Mesodermal cell (in vitro differentiated cells): ENCODE data around the gene HMGN3. TPM values are rescaled to one million over a fixed set of nuclear protein-coding genes. Genes with fewer than 3 reads are reported as not detected.
A peak's percentile ranks its signal among the peaks of the same experiment; 100 is the strongest.
"Not testable (repeated sequence)": the region's sequence is repeated elsewhere in the genome, so short reads cannot be mapped to it uniquely, and the experiment has no call there.

Source experiments
- H3K27ac ChIP-seq: 2 replicates; pipeline ENCODE4 v1.7.0; 2013; ENCODE audit warnings: mild to moderate bottlenecking, low read depth, low read length, moderate library complexity; ENCODE audit not compliant: severe bottlenecking
- H3K36me3 ChIP-seq: 2 replicates; pipeline ENCODE4 v1.7.1; 2013; ENCODE audit warnings: mild to moderate bottlenecking, low read length, moderate library complexity; ENCODE audit not compliant: control insufficient read depth, insufficient read depth
- H3K4me1 ChIP-seq: one replicate; pipeline ENCODE4 v1.7.1; 2013; ENCODE audit warnings: mild to moderate bottlenecking, low read length; ENCODE audit not compliant: insufficient read depth, control insufficient read depth, poor library complexity, severe bottlenecking
- H3K4me3 ChIP-seq: 2 replicates; pipeline ENCODE4 v1.7.0; 2013; ENCODE audit warnings: low read length, control low read depth, mild to moderate bottlenecking; ENCODE audit not compliant: insufficient read depth, poor library complexity, severe bottlenecking; ENCODE audit errors: extremely low read depth
- H3K9me3 ChIP-seq: 2 replicates; pipeline ENCODE4 v1.7.1; 2013; ENCODE audit warnings: mild to moderate bottlenecking, low read length, moderate library complexity; ENCODE audit not compliant: control insufficient read depth
- WGBS, 2 experiments: methylation state at CpG; one replicate each; pipeline ENCODE4 v1.1.5; 2013; ENCODE audit warnings: missing lambda C conversion rate in 2 of 2; ENCODE audit not compliant: insufficient coverage in 2 of 2; 5-methylcytosine and 5-hydroxymethylcytosine counted together
- polyA plus RNA-seq, 2 experiments: library from polyadenylated mRNA; stranded (reverse); fragments of 50-300 nt; gene quantifications; one replicate each; pipeline ENCODE4 v1.2.3, GENCODE V29; 2013

Gene HMGN3
- polyA plus RNA-seq (2013, experiment 1 of 2) = 112 TPM
- polyA plus RNA-seq (2013, experiment 2 of 2) = 131 TPM

GRCh38 chr6:79234150-79235022 lies at the start of gene HMGN3:
HMGN3 (minus strand) TSS chr6:79234682.
- 0% methylated on average over 41 to 47 of the region's 51 CpGs for WGBS, 2 experiments
- no peaks in the 10 kb centered on the region for H3K36me3 ChIP-seq
- H3K4me3 ChIP-seq = peak within 1 kb of the TSS; percentile 87
- H3K4me1 ChIP-seq = peaks cover 3% of the 10 kb centered on the region
- H3K27ac ChIP-seq = peak within 1 kb of the TSS; percentile 86
- H3K9me3 ChIP-seq = no peaks in the 10 kb centered on the region

- no peak overlapping the region for H3K4me3 ChIP-seq
- no peaks in the 10 kb centered on the region for H3K36me3 ChIP-seq
- no CpG with 5 or more reads among the region's 1 CpG for WGBS, 2 experiments
- no peak overlapping the region for H3K27ac ChIP-seq
- H3K4me1 ChIP-seq = peaks cover 9% of the 10 kb centered on the region
- H3K9me3 ChIP-seq = no peaks in the 10 kb centered on the region
Measured at GRCh38 chr6:79280756-79281155, 46.3 kb upstream of the HMGN3 start.

- Histone ChIP-seq H3K4me1 (peaks cover 9% of the 10 kb centered on the region), H3K27ac (no peak overlapping the region), H3K9me3 (no peaks in the 10 kb centered on the region), H3K4me3 (no peak overlapping the region), H3K36me3 (no peaks in the 10 kb centered on the region)
Measured at GRCh38 chr6:79277109-79277508, 42.6 kb upstream of the HMGN3 start.

- peak overlapping the region; percentile 69 for H3K27ac ChIP-seq
- WGBS, 2 experiments = 78 to 80% methylated on average over 2 to 3 of the region's 3 CpGs
- H3K4me3 ChIP-seq = no peak overlapping the region
- no peaks in the 10 kb centered on the region for H3K9me3 ChIP-seq
- no peaks in the 10 kb centered on the region for H3K4me1 ChIP-seq
- no peaks in the 10 kb centered on the region for H3K36me3 ChIP-seq
Measured at GRCh38 chr6:79269877-79270276, 35.4 kb upstream of the HMGN3 start.

GRCh38 chr6:79267128-79267527 lies 32.6 kb upstream of the HMGN3 start:
- H3K9me3 ChIP-seq = no peaks in the 10 kb centered on the region
- H3K4me3 ChIP-seq = no peak overlapping the region
- H3K36me3 ChIP-seq = no peaks in the 10 kb centered on the region
- no CpG with 5 or more reads among the region's 1 CpG for WGBS, 2 experiments
- no peak overlapping the region for H3K27ac ChIP-seq
- no peaks in the 10 kb centered on the region for H3K4me1 ChIP-seq

GRCh38 chr6:79266051-79266450 lies 31.6 kb upstream of the HMGN3 start:
- Histone ChIP-seq H3K4me3 (no peak overlapping the region), H3K9me3 (no peaks in the 10 kb centered on the region), H3K27ac (no peak overlapping the region), H3K4me1 (no peaks in the 10 kb centered on the region), H3K36me3 (no peaks in the 10 kb centered on the region)

- no peaks in the 10 kb centered on the region for H3K36me3 ChIP-seq
- no peak overlapping the region for H3K27ac ChIP-seq
- no peak overlapping the region for H3K4me3 ChIP-seq
- H3K9me3 ChIP-seq = no peaks in the 10 kb centered on the region
- no peaks in the 10 kb centered on the region for H3K4me1 ChIP-seq
Measured at GRCh38 chr6:79263359-79263758, 28.9 kb upstream of the HMGN3 start.

- no peak overlapping the region for H3K4me3 ChIP-seq
- no peaks in the 10 kb centered on the region for H3K9me3 ChIP-seq
- H3K36me3 ChIP-seq = no peaks in the 10 kb centered on the region
- no peak overlapping the region for H3K27ac ChIP-seq
- H3K4me1 ChIP-seq = no peaks in the 10 kb centered on the region
- 56 to 94% methylated on average over 2 to 4 of the region's 5 CpGs for WGBS, 2 experiments
Measured at GRCh38 chr6:79261666-79262065, 27.2 kb upstream of the HMGN3 start.

GRCh38 chr6:79260772-79261171 lies 26.3 kb upstream of the HMGN3 start:
- 100% methylated on average over 1 of the region's 2 CpGs for WGBS, 2 experiments
- no peak overlapping the region for H3K27ac ChIP-seq

GRCh38 chr6:79257381-79258205 lies 23.1 kb upstream of the HMGN3 start:
- WGBS, 2 experiments = 85 to 94% methylated on average over 2 to 3 of the region's 5 CpGs
- H3K4me1 ChIP-seq = no peaks in the 10 kb centered on the region
- H3K36me3 ChIP-seq = no peaks in the 10 kb centered on the region
- H3K4me3 ChIP-seq = no peak overlapping the region
- no peaks in the 10 kb centered on the region for H3K9me3 ChIP-seq
- no peak overlapping the region for H3K27ac ChIP-seq

More at GRCh38 chr6:79260772-79261171, 26.3 kb upstream of the HMGN3 start:
- no peaks in the 10 kb centered on the region for H3K9me3 ChIP-seq
- H3K4me1 ChIP-seq = no peaks in the 10 kb centered on the region
- no peaks in the 10 kb centered on the region for H3K36me3 ChIP-seq
- H3K4me3 ChIP-seq = no peak overlapping the region

GRCh38 chr6:79256770-79257169 lies 22.3 kb upstream of the HMGN3 start:
- H3K36me3 ChIP-seq, H3K9me3 ChIP-seq, H3K4me3 ChIP-seq, H3K4me1 ChIP-seq, H3K27ac ChIP-seq: not testable (repeated sequence)
- 72 to 83% methylated on average over 5 to 10 of the region's 10 CpGs for WGBS, 2 experiments
